GM19035 (cell line): ENCODE measurements around the gene RNF5.
"Not testable (repeated sequence)": the region's sequence is repeated elsewhere in the genome, so short reads cannot be mapped to it uniquely, and the experiment has no call there.

Source experiments
- ATAC-seq: cut with Tn5 transposase; IDR thresholded peaks from one replicate; pipeline ENCODE4 v1.9.1; 2021; ENCODE audit not compliant: unreplicated experiment

The RNF5 gene

GRCh38 chr6:32175322-32175710 is 2.9 kb upstream of the RNF5 start:
- no peak for ATAC-seq

GRCh38 chr6:32175711-32176475 is 2.3 kb upstream of the RNF5 start, which contains the start of gene AGPAT1:
Gene AGPAT1 (minus strand): TSS chr6:32176084. CDS start chr6:32171496, 4,588 bp downstream.
- peak; percentile 40 for ATAC-seq

GRCh38 chr6:32176476-32177182 is 1.6 kb upstream of the RNF5 start:
- ATAC-seq = no peak

GRCh38 chr6:32177183-32177787 is 920 bp upstream of the RNF5 start:
- ATAC-seq = peak; percentile 0

GRCh38 chr6:32178547-32179440 is 589 bp downstream of the RNF5 start:
- ATAC-seq = no peak

GRCh38 chr6:32179766-32180405 is 1.7 kb downstream of the RNF5 start:
- no peak for ATAC-seq

- ATAC-seq = no peak
Measured at GRCh38 chr6:32181148-32181702, 3.0 kb downstream of the RNF5 start.

GRCh38 chr6:32181915-32182529 is 3.8 kb downstream of the RNF5 start:
- no peak for ATAC-seq

- no peak for ATAC-seq
Measured at GRCh38 chr6:32182555-32182981, 4.4 kb downstream of the RNF5 start.

- no peak for ATAC-seq
Measured at GRCh38 chr6:32183030-32183429, 4.8 kb downstream of the RNF5 start.

GRCh38 chr6:32183483-32184083 is 5.4 kb downstream of the RNF5 start:
- no peak for ATAC-seq

- no peak for ATAC-seq
Measured at GRCh38 chr6:32184084-32184640, 6.0 kb downstream of the RNF5 start, which contains the start of gene AGER. Gene AGER (minus strand): TSS chr6:32184253. CDS start chr6:32184222, 31 bp downstream.

GRCh38 chr6:32185681-32186131 is 7.5 kb downstream of the RNF5 start:
- ATAC-seq = not testable (repeated sequence)

GRCh38 chr6:32186151-32186840 is 8.1 kb downstream of the RNF5 start:
- not testable (repeated sequence) for ATAC-seq

- ATAC-seq = no peak
Measured at GRCh38 chr6:32187009-32187709, 9.0 kb downstream of the RNF5 start.

GRCh38 chr6:32187725-32188380 is 9.6 kb downstream of the RNF5 start:
- ATAC-seq = not testable (repeated sequence)
